K562 (cell line): ENCODE data around the gene OPN1LW. TPM values are rescaled to one million over a fixed set of nuclear protein-coding genes. Genes with fewer than 3 reads are reported as not detected.

Experiments used
- FOXA3 ChIP-seq, 2 experiments: fragments of 450-650 bp in 1 of 2; sonication (generic) in 1 of 2; formaldehyde crosslinking; IDR thresholded peaks in 1 of 2; conservative IDR thresholded peaks in 1 of 2; 2 replicates each; pipeline versions ENCODE4 v1.4.0 to v1.8.0; 2020 to 2022; ENCODE audit warnings: mild to moderate bottlenecking in 2 of 2, missing genetic modification reagents in 1 of 2
- HIVEP1 ChIP-seq: fragments of 250-450 bp; sonication (Bioruptor Pico); IDR thresholded peaks from 2 replicates; pipeline ENCODE4 v1.4.0; 2020; ENCODE audit warnings: mild to moderate bottlenecking
- MBD1 ChIP-seq: fragments of 250-450 bp; sonication (Bioruptor Pico); IDR thresholded peaks from 2 replicates; pipeline ENCODE4 v1.8.0; 2022; ENCODE audit warnings: inconsistent platforms
- MEIS2 ChIP-seq: fragments of 450-650 bp; IDR thresholded peaks from 2 replicates; pipeline ENCODE4 v1.6.1; 2014; ENCODE audit warnings: mild to moderate bottlenecking; ENCODE audit not compliant: partially characterized antibody
- MITF ChIP-seq: IDR thresholded peaks from 2 replicates; pipeline ENCODE4 v1.6.1; 2014; ENCODE audit warnings: antibody characterized with exemption
- PCBP1 ChIP-seq: fragments of 200-400 bp; formaldehyde crosslinking; IDR thresholded peaks from 2 replicates; pipeline ENCODE4 v1.6.1; 2018; ENCODE audit warnings: mild to moderate bottlenecking, low read depth, low read length; ENCODE audit not compliant: poor library complexity, severe bottlenecking
- SLC30A9 ChIP-seq: fragments of 250-450 bp; sonication (Bioruptor Pico); IDR thresholded peaks from 2 replicates; pipeline ENCODE4 v1.8.0; 2022; ENCODE audit warnings: mild to moderate bottlenecking, moderate library complexity
- SP1 ChIP-seq: sonication (generic); formaldehyde crosslinking; IDR thresholded peaks from 2 replicates; pipeline ENCODE4 v1.8.1; 2022; ENCODE audit warnings: mild to moderate bottlenecking, missing genetic modification reagents
- STAG1 ChIP-seq: sonication (generic); formaldehyde crosslinking; IDR thresholded peaks from 2 replicates; pipeline ENCODE4 v1.5.0; 2020; ENCODE audit warnings: missing genetic modification reagents, borderline replicate concordance
- TAF1 ChIP-seq: IDR thresholded peaks from 2 replicates; pipeline ENCODE4 v1.6.1; 2011; ENCODE audit warnings: mild to moderate bottlenecking, low read length, moderate library complexity; ENCODE audit not compliant: insufficient read depth, control insufficient read depth, severe bottlenecking; ENCODE audit errors: extremely low read depth
- TFAM ChIP-seq: fragments of 250-450 bp; sonication (Bioruptor Pico); conservative IDR thresholded peaks from 2 replicates; pipeline ENCODE4 v1.5.0; 2021; ENCODE audit warnings: mild to moderate bottlenecking, moderate library complexity
- YY1 ChIP-seq, 3 experiments: IDR thresholded peaks; 2 replicates each; pipeline ENCODE4 v1.6.1; 2011; ENCODE audit warnings: low read length in 2 of 3, mild to moderate bottlenecking in 2 of 3, moderate library complexity in 2 of 3, borderline replicate concordance in 1 of 3, control low read depth in 1 of 3, low read depth in 1 of 3; ENCODE audit not compliant: insufficient read depth in 3 of 3, insufficient replicate concordance in 2 of 3, control insufficient read depth in 1 of 3, insufficient read length in 1 of 3; ENCODE audit errors: extremely low read depth in 1 of 3
- ZNF282 ChIP-seq: sonication (generic); formaldehyde crosslinking; IDR thresholded peaks from 2 replicates; pipeline ENCODE4 v1.8.1; 2023; ENCODE audit warnings: missing genetic modification reagents
- polyA plus RNA-seq, 8 experiments: library from polyadenylated mRNA; depleted of rRNA in 4 of 8; stranded (reverse) in 5 of 8; unstranded in 3 of 8; fragments of >200 nt; fragmentation: Nextera tagmentation in 2 of 8; fragmentation: Illumina TruSeq in 1 of 8; extraction: Ambion mirVana in 2 of 8; extraction: Trizol in 1 of 8; gene quantifications; 2 replicates each; pipeline versions ENCODE4 v1.2.1 to v1.2.3, GENCODE V29; 2011 to 2014; ENCODE audit warnings: inconsistent platforms in 1 of 8, missing spikeins in 1 of 8
- total RNA-seq, 7 experiments: library from RNA; depleted of rRNA in 6 of 7; stranded (reverse); fragments of >200 nt in 6 of 7; fragmentation: Illumina TruSeq in 2 of 7; extraction: Trizol in 2 of 7; gene quantifications; 2 replicates each; pipeline versions ENCODE4 v1.2.1 to v1.2.3, GENCODE V29; 2011 to 2021; ENCODE audit warnings: low replicate concordance in 1 of 7
- TF ChIP-seq, protein P1 (sequence below): fragments of 250-450 bp; sonication (Bioruptor Pico); IDR thresholded peaks from 2 replicates; pipeline ENCODE4 v1.8.0; 2021; ENCODE audit warnings: mild to moderate bottlenecking, moderate library complexity
- TF ChIP-seq, protein P2 (sequence below): IDR thresholded peaks from 2 replicates; pipeline ENCODE4 v1.6.1; 2011; ENCODE audit not compliant: insufficient read length; ENCODE audit errors: extremely low read depth
- TF ChIP-seq, protein P3 (sequence below): fragments of 150-350 bp; conservative IDR thresholded peaks from 2 replicates; pipeline ENCODE4 v1.6.1; 2014; ENCODE audit warnings: low read length

Gene OPN1LW
- total and polyA plus RNA-seq, 9 of the 15 experiments (the other 6 are each of a cell fraction or from before 2014, with no cell fraction given), result 0.04 TPM; not detected in 8

DNA sequence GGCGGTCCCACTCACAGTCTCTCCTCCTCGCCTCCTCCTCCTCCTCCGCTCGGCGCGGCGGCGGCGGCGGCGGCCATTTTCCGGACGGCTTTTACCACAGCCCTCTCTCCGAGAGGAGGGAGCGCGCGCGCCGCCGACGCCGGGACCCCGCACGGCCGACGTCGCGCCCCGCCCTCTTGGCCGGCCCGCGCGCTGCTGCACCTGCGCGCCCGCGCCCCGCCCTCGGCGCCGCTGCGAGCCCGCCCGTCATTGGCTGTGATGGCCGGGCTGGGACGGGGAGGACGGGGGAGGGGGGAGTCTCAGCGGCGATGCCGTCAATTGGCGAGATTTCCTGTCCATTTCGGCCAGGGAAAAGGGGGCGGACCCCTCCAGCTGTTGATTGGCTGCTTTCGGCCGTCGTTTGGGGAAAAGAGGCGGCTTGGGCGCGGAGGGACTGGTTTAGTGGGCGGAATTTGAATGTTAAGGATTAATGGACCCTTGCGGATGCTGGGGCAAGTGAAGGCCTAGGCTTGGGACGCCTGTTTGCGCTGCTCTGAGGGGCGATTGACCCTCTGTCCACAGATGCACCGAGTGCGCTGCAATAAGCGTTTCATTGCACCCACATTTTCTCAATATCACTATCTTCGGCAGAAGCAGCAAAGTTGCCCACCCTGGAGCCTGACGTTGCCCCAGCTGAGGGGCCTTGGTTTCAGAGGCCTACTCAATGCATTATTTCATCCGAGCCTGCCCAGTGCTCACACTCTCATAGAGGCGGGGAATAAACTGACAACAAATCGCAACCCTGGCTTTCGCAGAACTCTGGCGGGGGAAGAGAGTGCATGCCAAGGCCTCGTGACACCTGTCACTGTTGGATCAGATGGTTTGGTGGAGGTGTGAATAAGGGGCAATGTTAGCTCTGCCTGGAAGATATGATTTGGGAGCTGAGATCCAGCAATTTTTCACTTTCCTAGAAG is 46.2 kb upstream of the OPN1LW start, which contains the start of gene MECP2 (continued):
- TF ChIP-seq MITF, result no peak
- TF ChIP-seq ZNF282, result no peak
- peak; percentile 63 to 92 (median 88) for TF ChIP-seq YY1 (IDR thresholded peaks at IDR 0.05; ENCODE audit: borderline replicate concordance in 1 of 3, control insufficient read depth in 1 of 3, extremely low read depth in 1 of 3, insufficient read depth in 3 of 3, insufficient read length in 1 of 3, insufficient replicate concordance in 2 of 3, low read depth in 1 of 3, low read length in 2 of 3)
- 0 out of 2 replicates have a peak, but pooled peaks have one; percentile 52 for TF ChIP-seq MBD1 (CRISPR knock-in tag)
- no peak for TF ChIP-seq FOXA3 (CRISPR knock-in tag; conservative IDR thresholded peaks at IDR 0.05 in 1 of 2, IDR thresholded peaks at IDR 0.05 in 1 of 2)
- peak; percentile 73 for TF ChIP-seq SP1 (CRISPR knock-in tag)
- no peak for TF ChIP-seq PCBP1
- no peak for TF ChIP-seq SLC30A9 (CRISPR knock-in tag)
- peak; percentile 45 for TF ChIP-seq MEIS2
- TF ChIP-seq, protein P1, sequence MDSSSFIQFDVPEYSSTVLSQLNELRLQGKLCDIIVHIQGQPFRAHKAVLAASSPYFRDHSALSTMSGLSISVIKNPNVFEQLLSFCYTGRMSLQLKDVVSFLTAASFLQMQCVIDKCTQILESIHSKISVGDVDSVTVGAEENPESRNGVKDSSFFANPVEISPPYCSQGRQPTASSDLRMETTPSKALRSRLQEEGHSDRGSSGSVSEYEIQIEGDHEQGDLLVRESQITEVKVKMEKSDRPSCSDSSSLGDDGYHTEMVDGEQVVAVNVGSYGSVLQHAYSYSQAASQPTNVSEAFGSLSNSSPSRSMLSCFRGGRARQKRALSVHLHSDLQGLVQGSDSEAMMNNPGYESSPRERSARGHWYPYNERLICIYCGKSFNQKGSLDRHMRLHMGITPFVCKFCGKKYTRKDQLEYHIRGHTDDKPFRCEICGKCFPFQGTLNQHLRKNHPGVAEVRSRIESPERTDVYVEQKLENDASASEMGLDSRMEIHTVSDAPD (CRISPR knock-in tag), result no peak
- TF ChIP-seq, protein P2, sequence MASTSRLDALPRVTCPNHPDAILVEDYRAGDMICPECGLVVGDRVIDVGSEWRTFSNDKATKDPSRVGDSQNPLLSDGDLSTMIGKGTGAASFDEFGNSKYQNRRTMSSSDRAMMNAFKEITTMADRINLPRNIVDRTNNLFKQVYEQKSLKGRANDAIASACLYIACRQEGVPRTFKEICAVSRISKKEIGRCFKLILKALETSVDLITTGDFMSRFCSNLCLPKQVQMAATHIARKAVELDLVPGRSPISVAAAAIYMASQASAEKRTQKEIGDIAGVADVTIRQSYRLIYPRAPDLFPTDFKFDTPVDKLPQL, result no peak
- TF ChIP-seq STAG1 (CRISPR knock-in tag), result no peak
- no peak for TF ChIP-seq HIVEP1 (CRISPR knock-in tag)
- TF ChIP-seq, protein P3, sequence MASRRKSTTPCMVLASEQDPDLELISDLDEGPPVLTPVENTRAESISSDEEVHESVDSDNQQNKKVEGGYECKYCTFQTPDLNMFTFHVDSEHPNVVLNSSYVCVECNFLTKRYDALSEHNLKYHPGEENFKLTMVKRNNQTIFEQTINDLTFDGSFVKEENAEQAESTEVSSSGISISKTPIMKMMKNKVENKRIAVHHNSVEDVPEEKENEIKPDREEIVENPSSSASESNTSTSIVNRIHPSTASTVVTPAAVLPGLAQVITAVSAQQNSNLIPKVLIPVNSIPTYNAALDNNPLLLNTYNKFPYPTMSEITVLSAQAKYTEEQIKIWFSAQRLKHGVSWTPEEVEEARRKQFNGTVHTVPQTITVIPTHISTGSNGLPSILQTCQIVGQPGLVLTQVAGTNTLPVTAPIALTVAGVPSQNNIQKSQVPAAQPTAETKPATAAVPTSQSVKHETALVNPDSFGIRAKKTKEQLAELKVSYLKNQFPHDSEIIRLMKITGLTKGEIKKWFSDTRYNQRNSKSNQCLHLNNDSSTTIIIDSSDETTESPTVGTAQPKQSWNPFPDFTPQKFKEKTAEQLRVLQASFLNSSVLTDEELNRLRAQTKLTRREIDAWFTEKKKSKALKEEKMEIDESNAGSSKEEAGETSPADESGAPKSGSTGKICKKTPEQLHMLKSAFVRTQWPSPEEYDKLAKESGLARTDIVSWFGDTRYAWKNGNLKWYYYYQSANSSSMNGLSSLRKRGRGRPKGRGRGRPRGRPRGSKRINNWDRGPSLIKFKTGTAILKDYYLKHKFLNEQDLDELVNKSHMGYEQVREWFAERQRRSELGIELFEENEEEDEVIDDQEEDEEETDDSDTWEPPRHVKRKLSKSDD, result no peak
- TF ChIP-seq TAF1, result peak; percentile 73
- TF ChIP-seq TFAM (CRISPR knock-in tag), result no peak
